Kidney (tissue), 14 donors: ENCODE measurements around the gene TRIM44. TPM values are rescaled to one million over a fixed set of nuclear protein-coding genes. Genes with fewer than 3 reads are reported as not detected.

Experiments
- DNase-seq, 5 donors: peaks; one replicate each; pipeline ENCODE4 v3.0.0-alpha.2; 2013 to 2020
- FAIRE-seq: peaks from 2 replicates; lab custom pipeline; 2012; peaks lifted over from hg19 to GRCh38; lab: Jason Lieb, UNC
- H3K27ac ChIP-seq, 2 donors: one replicate each; pipeline ENCODE4 v1.7.0; 2013; ENCODE audit warnings: low read depth in 2 of 2, low read length in 2 of 2, inconsistent platforms in 1 of 2
- H3K27me3 ChIP-seq: one replicate; pipeline ENCODE4 v1.7.1; 2013; ENCODE audit warnings: low read length, inconsistent platforms; ENCODE audit not compliant: control insufficient read depth, insufficient read depth
- H3K36me3 ChIP-seq, 3 donors: one replicate each; pipeline versions ENCODE4 v1.7.0 to v1.7.1; 2013; ENCODE audit warnings: low read length in 3 of 3, control low read depth in 1 of 3, inconsistent platforms in 1 of 3; ENCODE audit not compliant: insufficient read depth in 3 of 3, control insufficient read depth in 2 of 3
- H3K4me1 ChIP-seq, 3 donors: one replicate each; pipeline versions ENCODE4 v1.7.0 to v1.7.1; 2013; ENCODE audit warnings: low read length in 3 of 3, inconsistent platforms in 1 of 3, low read depth in 1 of 3; ENCODE audit not compliant: control insufficient read depth in 2 of 3, insufficient read depth in 2 of 3
- H3K4me3 ChIP-seq, 3 donors: one replicate each; pipeline versions ENCODE4 v1.7.0 to v1.8.1; 2013; ENCODE audit warnings: low read length in 3 of 3, control low read depth in 1 of 3, inconsistent platforms in 1 of 3
- H3K9ac ChIP-seq, 3 donors: one replicate each; pipeline versions ENCODE4 v1.7.0 to v1.7.1; 2013; ENCODE audit warnings: low read length in 3 of 3, control low read depth in 1 of 3, inconsistent platforms in 1 of 3
- H3K9me3 ChIP-seq, 3 donors: one replicate each; pipeline versions ENCODE4 v1.7.0 to v1.7.1; 2013; ENCODE audit warnings: low read length in 3 of 3, control low read depth in 1 of 3, inconsistent platforms in 1 of 3; ENCODE audit not compliant: control insufficient read depth in 2 of 3, insufficient read depth in 1 of 3
- CTCF ChIP-seq: IDR thresholded peaks from 3 replicates; pipeline ENCODE4 v1.5.1; 2012; ENCODE audit warnings: mild to moderate bottlenecking, moderate library complexity, borderline replicate concordance; ENCODE audit not compliant: insufficient read depth; ENCODE audit errors: extremely low read depth
- intact Hi-C: fragments of 100-400 bp; cut with DNase I; formaldehyde crosslinking; loops from one replicate; pipeline ENCODE4 v1.11.1; 2022
- polyA plus RNA-seq: library from polyadenylated mRNA; stranded (reverse); fragments of 350-450 nt; fragmentation: Illumina TruSeq; extraction: RNeasy Lipid Tissue Mini Kit (QIAGEN cat#74804); gene quantifications from one replicate; pipeline ENCODE4 v1.2.3, GENCODE V29; 2014; ENCODE audit warnings: low read depth, low replicate concordance; ENCODE audit not compliant: insufficient read depth
- total RNA-seq: library from RNA; stranded (reverse); fragmentation: NEBNext Ultra II Directional; extraction: Animal tissue kit (Norgen Biotek cat#: 25700); gene quantifications from one replicate; pipeline ENCODE4 v1.2.1, GENCODE V29; 2021
- donor health status: control.
- donor health status: control.
- donor health status: control.
- donor health status: control.
- donor health status: control.
- donor health status: DM: yes; HTN: yes; CAD: no.
- donor health status: Normal renal cell carcinoma (clear cell type).

The TRIM44 gene
- total and polyA plus RNA-seq, 2 donors from 2014 or later, result 14.5 to 88.9 TPM

- intact Hi-C loops, result loop anchor here (5.0 kb wide), 1 partner anchor 649 kb away; no protein-coding TSS in a partner anchor
- no peak for TF ChIP-seq CTCF
- H3K4me3 ChIP-seq, result peak overlapping the region in 1 of 3 donors; percentile 63
- FAIRE-seq, result no peak
- no peaks in the 10 kb centered on the region for H3K27me3 ChIP-seq
- H3K9ac ChIP-seq, result no peak overlapping the region
- peaks cover 0 to 14% (median 5%) of the 10 kb centered on the region in 3 donors for H3K4me1 ChIP-seq
- no peak overlapping the region for H3K27ac ChIP-seq
- H3K9me3 ChIP-seq, result no peaks in the 10 kb centered on the region
- peak in 2 of 5 donors; percentile 52 to 69 for DNase-seq
- no peaks in the 10 kb centered on the region for H3K36me3 ChIP-seq
These were observed 44.0 kb upstream of the TRIM44 start for GRCh38 chr11:35618497-35619115.

GRCh38 chr11:35619116-35619854, 43.3 kb upstream of the TRIM44 start:
- Histone ChIP-seq H3K9me3 (no peaks in the 10 kb centered on the region), H3K36me3 (no peaks in the 10 kb centered on the region), H3K9ac (no peak overlapping the region), H3K27ac (no peak overlapping the region), H3K4me1 (peaks cover 0 to 14% (median 5%) of the 10 kb centered on the region in 3 donors), H3K4me3 (peak overlapping the region; percentile 57 to 63 (median 58)), H3K27me3 (no peaks in the 10 kb centered on the region)
- intact Hi-C loops, result loop anchor here (5.0 kb wide), 1 partner anchor 648 kb away; no protein-coding TSS in a partner anchor
- FAIRE-seq (no peak), DNase-seq (peak; percentile 67 to 85 (median 75))
- peak; percentile 12 for TF ChIP-seq CTCF

- Histone ChIP-seq H3K9me3 (no peaks in the 10 kb centered on the region), H3K27ac (no peak overlapping the region), H3K9ac (peak overlapping the region in 2 of 3 donors; percentile 24 to 37), H3K4me1 (peaks cover 0 to 14% (median 5%) of the 10 kb centered on the region in 3 donors), H3K36me3 (no peaks in the 10 kb centered on the region), H3K27me3 (no peaks in the 10 kb centered on the region), H3K4me3 (peak overlapping the region; percentile 57 to 63 (median 58))
- TF ChIP-seq CTCF, result no peak
- intact Hi-C loops, result loop anchor here (5.0 kb wide), 1 partner anchor 647 kb away; no protein-coding TSS in a partner anchor
- DNase-seq (peak; percentile 74 to 81 (median 80)), FAIRE-seq (no peak)
These were observed 42.5 kb upstream of the TRIM44 start for GRCh38 chr11:35619855-35620640.
